Stimulated activated CD8-positive, alpha-beta memory T cell treated with anti-CD3 and anti-CD28 coated beads, Interleukin-4, amount 100 ng/mL, for 1 hour (primary cell): Measurements from ENCODE around the gene CSN1S1.
"Not testable (repeated sequence)": the region's sequence is repeated elsewhere in the genome, so short reads cannot be mapped to it uniquely, and the experiment has no call there.

Experiments used
- DNase-seq, 2 donors: peaks; one replicate each; pipeline ENCODE4 v3.0.0-alpha.2; 2020; ENCODE audit warnings: low read depth in 2 of 2, low spot score in 1 of 2

The CSN1S1 gene, protein sequence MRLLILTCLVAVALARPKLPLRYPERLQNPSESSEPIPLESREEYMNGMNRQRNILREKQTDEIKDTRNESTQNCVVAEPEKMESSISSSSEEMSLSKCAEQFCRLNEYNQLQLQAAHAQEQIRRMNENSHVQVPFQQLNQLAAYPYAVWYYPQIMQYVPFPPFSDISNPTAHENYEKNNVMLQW

GRCh38 chr4:69930768-69931167 lies at the start of gene CSN1S1:
CSN1S1 (plus strand) TSS chr4:69931068; CDS start chr4:69932556, 1,488 bp downstream.
- DNase-seq, result no peak

- DNase-seq, result no peak
Observed at GRCh38 chr4:69881173-69881773, 49.6 kb upstream of the CSN1S1 start.

DNA sequence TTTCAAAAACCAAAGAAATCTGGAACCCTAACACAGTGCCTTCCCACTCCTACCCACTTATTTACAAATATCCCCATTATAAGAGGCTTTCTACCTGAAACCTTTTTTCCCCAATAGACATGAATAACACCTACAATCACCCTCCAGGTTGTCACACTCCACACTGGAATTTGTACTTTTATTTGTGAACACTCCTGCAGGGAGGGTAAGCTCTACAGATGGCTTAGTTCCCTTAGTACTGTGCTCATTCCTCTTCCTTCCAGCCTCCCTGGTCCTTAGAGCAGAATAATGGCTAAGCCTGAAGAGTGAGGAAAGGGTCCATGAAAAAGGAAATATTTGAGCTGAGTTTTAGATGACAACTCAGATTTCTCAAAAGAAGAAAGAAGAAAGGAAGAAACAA lies 48.7 kb upstream of the CSN1S1 start:
- no peak for DNase-seq

DNA sequence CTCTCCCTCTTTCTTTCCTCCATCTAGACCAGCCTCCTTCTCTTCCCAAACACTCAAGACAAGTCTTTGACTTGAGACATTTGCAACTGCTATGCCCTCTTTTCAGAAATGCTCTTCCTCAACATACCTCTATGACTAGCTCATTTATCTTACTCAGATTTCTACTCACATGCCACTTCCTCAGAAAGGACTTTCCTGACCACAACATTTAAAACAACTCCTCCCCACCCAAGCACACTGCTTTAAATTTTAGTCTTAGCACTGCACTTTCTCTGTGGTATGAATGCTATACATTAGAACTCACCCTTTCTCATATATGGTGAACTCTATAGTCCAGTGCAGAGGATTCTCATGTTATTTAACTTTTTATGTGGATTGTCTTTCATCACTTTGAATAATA lies 42.5 kb upstream of the CSN1S1 start:
- DNase-seq, result no peak

DNA sequence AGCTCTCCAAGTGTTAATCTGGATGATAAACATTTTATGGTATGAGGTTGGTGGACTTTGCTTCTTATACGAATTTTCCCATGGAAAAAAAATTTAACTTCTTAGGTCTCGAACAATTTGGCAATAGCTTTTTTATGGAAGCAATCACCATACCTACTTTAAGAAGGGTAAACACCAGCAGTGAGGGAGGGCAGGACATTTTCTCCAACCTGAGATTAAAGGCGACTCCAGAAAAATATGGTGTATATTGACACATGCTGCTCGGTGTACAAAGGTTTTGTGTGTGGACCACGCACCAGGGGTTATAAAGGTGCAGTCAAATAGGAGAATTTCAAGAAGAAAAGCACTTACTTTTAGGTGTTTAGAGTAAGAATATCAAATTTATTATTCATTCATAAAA lies 36.7 kb upstream of the CSN1S1 start:
- no peak for DNase-seq

GRCh38 chr4:69894721-69895120 lies 36.1 kb upstream of the CSN1S1 start:
- DNase-seq, result no peak

DNA sequence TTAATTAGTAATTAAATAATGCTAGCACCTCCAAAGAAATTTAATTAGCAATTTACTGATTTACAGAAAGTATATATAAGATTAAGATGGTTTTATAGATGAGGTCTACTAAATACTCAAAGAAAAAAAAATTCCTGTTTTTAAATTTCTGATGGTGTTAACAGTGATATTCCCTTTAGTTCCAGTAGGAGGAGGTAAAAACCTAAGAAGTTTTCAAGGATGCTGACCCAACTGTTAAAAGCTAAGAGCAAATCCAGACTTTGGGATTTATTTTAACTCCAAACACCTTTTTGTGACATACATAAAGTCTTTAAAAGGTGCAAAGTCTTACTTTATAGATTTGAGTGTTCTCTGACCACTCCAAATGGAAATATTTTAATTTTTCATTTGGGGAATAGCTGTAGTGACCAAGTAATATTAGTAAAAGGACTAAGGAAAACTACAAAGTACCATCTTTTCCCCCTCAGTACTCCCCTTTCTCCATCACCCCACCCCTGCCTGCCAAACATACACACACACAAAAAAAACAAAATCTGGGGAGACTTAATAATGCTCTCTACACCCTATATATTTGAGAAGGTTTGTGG lies 34.2 kb upstream of the CSN1S1 start:
- DNase-seq, result no peak

GRCh38 chr4:69907151-69907550 lies 23.7 kb upstream of the CSN1S1 start:
- DNase-seq, result no peak

GRCh38 chr4:69909195-69909594 lies 21.7 kb upstream of the CSN1S1 start:
- DNase-seq, result no peak

DNA sequence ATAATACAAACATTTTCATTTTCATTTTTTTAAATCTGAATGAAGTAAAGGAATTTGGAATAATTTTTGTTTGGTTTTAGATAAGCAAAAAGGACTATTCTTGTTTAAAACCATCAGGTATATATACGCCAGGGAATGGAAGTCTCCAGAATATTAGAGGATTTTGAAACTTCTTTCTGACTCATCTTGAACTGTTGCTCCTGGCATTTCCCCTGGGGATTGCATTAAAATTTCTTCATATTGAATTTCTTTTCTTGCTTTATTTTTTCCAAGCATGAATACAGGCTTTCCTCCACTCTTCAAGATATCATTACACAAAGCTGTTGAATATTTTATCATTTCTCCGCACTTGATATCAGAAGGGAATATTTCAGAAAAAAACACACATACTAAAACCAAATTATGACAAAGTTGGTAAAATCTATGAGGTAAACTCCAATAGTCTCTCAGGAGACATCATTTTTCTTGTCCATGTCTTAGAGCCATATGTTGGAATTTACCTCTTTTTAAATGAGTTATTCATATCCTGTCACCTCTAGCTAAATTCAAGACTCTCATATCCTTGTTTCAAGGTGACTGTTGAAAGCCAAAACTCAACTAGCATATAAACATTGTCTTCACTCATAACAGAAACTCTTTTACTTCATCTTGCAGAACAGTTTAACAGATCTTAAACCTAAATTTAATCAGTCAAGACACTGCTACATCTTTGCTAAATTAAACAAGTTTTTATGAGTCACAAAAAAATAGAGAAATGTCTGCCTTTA lies 20.7 kb upstream of the CSN1S1 start:
- no peak for DNase-seq

- DNase-seq, result no peak
Observed at GRCh38 chr4:69920874-69921273, 10.0 kb upstream of the CSN1S1 start.

GRCh38 chr4:69923782-69924410 lies 7.0 kb upstream of the CSN1S1 start:
- DNase-seq, result not testable (repeated sequence)

DNA sequence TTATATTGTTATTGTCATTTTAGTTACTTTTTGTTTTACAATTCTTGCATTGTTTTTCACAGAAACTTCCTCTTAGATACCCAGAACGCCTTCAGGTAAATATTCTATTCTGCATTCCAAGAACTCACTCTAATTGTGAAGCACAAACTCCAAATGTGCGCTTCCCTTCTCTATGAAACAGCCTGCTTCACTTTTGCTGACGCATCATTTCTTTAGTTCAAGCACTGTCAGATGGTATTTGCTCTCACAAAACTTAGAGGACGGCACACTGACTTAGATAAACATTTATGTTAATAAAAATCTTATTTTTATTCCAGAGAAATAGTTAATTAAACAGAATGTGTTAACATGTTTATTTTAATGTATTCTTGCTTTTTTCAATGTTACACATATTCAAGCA lies 3.3 kb downstream of the CSN1S1 start:
- no peak for DNase-seq

GRCh38 chr4:69936566-69936965 lies 5.7 kb downstream of the CSN1S1 start:
- DNase-seq, result no peak

GRCh38 chr4:69951602-69952001 lies 20.7 kb downstream of the CSN1S1 start:
- no peak for DNase-seq

DNA sequence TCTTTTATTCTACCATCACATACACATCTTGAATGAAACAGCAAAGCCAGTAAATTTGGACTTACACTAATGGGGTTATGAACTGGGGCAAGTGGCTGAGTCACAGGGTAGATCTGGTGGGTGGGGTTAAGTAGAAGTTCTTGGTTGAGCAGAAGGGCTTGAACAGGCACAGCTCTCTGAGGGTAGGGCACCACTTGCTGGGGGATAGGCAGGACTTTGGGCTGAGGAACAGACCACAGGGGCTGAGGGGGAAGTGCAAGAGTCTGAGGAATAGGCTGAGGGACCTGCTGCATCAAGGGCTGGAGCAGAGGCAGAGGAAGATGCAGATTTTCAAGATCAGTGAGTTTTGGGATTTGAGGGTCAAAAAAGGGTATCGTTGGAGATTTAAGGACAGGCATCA lies 26.3 kb downstream of the CSN1S1 start:
- DNase-seq, result no peak

- DNase-seq, result no peak
Observed at GRCh38 chr4:69965628-69966027, 34.8 kb downstream of the CSN1S1 start, which contains the start of gene CSN2. CSN2 (minus strand) TSS chr4:69965728; CDS start chr4:69960995, 4,733 bp downstream.

DNA sequence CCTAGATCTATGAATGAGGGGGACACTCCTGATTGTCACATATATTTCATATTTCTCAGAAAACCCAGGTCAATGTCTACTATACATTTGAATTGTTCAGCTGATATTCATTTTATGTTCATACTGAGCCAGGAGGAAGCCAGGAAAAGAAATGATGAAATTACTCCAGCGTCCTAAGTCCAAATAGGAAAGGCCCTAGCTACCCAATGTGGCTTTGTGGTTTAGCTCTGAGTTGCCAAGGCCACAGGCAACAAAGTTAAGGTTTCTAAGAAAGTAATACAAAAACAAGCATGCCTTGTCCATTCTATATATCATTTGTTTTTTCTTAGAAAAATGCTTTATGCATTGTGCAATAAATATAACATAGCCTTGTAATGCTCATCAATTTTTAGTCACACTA lies 39.2 kb downstream of the CSN1S1 start:
- no peak for DNase-seq

DNA sequence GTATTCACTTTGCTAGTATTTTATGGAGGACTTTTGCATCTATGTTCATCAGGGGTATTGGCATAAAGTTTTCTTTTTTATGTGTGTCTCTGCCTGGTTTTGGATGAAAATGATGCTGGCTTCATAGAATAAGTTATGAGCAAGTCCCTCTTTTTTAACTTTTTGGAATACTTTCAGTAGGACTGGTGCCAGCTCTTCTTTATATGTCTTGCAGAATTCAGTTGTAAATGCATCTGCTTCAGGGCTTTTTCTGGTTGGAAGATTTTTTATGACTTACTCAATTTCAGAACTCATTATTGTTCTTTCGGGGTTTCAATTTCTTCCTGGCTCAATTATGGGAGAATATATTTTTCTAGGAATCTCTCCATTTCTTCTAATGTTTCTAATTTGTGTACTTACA lies 43.8 kb downstream of the CSN1S1 start:
- DNase-seq, result no peak

- no peak for DNase-seq
Observed at GRCh38 chr4:69977582-69977981, 46.7 kb downstream of the CSN1S1 start.

- DNase-seq, result no peak
Observed at GRCh38 chr4:69984030-69984443, 53.2 kb downstream of the CSN1S1 start.

- no peak for DNase-seq
Observed at GRCh38 chr4:69986663-69987062, 55.8 kb downstream of the CSN1S1 start.
